GM19023 (cell line): ENCODE measurements around the gene THOC7.

Experiments
- ATAC-seq: cut with Tn5 transposase; IDR thresholded peaks from one replicate; pipeline ENCODE4 v1.9.1; 2021; ENCODE audit warnings: mild to moderate bottlenecking, moderate library complexity; ENCODE audit not compliant: unreplicated experiment

THOC7 gene

DNA sequence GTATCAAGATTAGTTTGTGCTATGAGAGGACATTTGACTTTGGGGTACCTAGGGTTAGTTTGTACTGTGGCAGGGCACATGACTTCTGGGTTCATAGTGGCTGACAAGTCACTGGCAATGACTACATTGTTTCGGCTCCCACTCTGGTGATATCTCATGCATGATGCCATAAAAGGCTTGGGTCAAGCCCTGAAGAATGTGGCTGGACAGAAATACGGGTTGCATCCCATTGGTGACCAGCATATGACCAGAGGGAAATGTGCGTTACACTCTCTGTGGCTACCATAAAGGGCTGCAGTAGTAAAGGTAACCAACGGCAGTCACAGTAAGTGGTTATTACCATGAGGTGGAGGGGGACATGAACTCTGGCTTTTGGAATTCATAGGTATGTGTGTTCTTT, 18.4 kb downstream of the THOC7 start:
- no peak for ATAC-seq

DNA sequence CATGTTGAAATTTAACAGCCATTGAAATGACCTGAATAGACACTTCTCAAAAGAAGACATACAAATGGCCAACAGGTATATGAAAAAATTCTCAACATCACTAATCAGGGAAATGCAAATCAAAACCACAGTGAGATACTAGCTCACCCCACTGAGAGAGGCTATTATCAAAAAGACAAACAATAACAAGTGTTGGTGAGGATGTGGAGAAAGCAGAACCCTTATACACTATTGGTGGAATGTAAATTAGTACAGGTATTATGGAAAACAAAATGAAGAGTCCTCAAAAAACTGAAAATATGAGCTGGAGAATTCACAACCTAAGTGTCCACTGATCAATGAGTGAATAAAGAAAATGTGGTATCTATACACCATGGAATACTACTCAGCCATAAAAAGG, 21.5 kb downstream of the THOC7 start:
- ATAC-seq, result no peak

DNA sequence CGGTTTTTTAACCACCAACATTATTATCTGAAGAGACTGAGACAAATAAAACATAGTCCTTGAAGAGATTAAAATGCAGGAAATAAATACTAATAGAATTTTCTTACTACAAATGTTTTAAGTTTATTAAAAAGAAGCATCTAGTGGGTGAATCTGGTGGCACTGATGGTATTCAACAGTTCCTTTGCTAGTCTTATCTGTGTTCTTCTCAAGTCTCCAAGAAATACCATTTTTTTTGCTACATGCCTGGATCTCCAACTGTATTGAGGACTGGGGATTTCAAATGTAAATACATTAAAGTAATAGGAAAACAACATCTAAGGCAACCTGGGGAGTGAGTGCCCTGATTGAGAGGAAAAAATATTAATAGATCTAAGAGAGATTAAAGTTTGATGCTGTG, 21.9 kb downstream of the THOC7 start:
- ATAC-seq, result no peak

DNA sequence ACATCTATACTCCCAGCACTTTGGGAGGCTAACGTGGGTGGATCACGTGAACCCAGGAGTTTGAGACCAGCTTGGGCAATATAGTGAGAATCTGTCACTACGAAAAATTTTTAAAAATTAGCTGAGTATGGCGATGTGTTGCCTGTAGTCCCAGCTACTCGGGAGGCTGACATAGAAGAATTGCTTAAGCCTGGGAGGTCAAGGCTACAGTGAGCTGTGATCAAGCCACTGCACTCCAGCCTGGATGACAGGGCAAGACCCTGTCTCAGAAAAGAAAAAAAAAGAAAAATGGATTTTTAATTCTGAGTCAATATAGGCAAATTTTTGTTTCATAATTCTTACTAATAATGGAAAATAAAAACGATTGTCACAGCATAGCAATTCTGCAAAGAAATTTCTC, 31.2 kb downstream of the THOC7 start:
- ATAC-seq, result no peak

DNA sequence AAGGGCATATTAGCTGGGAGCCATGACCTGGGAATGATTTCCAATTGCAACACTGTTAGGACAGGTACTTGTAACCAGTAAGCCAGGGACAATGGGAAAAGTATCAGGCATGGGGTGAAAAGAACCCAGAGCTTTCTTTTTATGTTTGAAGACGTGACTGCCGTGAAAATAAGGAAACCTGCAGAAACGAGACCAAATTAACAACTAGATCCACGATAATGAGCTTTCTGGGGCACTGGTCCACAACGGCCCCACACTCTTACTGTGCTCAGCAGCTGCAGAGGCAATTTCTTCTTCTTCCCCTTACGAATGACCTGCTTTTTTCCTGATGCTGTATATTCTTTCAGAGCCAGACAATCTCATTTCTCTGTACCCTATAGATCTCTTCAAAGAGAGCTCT, 33.1 kb downstream of the THOC7 start:
- no peak for ATAC-seq

DNA sequence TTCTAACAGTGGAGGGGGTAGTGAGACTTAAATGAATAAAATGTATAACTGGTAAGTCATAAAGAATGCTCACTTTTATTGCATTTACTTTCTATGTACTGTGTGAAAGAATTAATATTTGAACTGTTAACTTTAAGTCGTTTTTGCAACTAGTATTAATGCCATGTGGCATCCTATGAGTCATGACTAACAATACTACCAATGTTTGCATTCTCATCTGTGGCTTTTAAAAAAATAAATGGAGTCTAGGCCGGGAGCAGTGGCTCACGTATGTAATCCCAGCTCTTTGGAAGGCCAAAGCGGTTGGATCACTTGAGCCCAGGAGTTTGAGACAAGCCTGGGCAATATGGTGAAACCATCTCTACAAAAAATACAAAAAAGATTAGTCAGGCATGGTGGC, 39.3 kb downstream of the THOC7 start:
- ATAC-seq, result no peak

DNA sequence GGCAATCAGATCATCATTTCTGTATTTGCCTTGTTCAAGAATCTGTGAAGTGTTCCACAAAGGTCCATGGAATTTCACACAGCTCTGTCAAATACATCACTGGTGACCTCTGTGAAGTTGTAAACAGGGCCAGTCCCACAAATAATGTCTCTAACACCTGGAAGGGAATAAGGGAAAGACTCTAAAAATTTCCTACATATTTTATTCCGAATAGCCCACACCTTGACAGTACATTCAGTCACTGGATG, 44.5 kb downstream of the THOC7 start, which contains the start of gene C3orf49:
TSS of gene C3orf49 (plus strand) at position 149 of the 248 bp plus-strand sequence. CDS start 173 bp downstream, outside the sequence.
- ATAC-seq, result no peak

DNA sequence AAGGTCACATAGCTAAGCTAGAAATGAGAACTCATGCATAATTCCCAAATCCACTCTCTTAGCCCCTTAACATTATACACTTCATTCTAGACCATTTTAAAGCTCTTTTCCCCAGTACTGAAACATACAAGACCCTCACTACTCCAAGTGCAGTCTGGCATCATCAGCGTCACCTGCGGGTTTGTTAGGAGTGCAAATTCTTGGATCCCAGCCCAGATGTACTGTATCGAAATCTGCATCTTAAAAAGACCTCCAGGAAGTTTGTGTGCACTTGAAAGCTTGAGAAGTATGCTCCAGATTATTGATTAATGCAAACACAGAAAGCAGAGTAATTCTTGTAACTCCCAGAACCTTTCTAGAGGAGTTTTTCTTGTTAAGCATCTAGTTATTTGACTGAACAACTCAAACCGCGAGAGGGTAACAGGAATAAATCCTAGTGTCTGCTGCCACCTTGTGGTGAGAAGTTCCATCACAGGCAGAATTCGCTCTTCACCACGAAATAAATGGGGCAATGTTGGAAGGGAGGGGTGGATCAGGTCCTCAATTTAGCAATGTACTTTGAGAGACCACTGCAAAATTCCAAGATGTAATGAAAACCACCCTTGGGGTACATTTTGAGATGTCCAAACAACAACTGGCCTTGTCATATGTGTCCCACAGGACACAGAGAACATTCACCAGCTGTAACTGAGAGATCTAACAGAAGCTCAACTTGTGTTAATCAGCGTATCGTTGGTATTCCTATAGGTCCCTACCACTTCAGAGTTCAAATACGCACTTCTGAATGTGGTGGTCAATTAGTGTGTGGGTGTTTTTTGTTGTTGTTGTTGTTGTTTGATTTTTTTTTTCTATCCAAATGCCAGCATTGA, 45.1 kb downstream of the THOC7 start:
- peak; percentile 92 for ATAC-seq

DNA sequence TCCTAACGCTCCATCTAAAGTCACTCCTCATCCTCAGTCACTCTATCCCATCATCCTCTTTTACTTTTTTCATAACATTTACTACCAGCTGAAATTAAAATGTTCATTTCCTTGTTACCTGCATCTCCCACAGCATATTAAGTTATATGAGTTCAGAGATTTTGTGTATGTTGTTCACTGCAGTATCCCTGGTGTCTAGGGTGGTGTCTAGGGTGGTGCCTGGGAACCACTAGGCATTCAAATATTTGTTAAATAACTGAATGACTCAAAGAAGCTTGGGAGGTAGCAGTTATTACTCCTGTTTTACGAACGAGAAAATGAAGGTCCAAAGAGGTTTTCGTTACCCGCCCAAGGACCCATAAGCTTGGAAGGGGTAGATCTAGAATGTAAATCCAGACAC, 46.4 kb downstream of the THOC7 start:
- ATAC-seq, result no peak

DNA sequence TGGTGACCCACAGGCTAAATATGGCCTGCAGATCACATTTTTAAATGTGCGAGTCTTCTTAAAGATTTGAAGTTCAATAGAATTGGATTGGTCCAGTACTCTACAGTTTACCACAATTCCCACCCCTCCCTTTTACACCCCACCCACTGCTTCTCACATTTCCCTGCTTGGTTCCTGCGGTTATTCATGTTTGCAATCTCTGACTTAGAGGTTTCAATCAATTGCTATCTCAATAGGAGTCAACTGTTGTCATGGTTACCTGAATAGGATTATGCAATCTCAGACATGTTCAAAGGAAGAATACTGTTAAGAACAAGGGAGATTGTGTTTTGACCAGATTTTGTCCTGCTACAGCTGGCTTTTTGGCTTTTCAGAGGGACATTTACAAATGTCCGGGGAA, 49.4 kb downstream of the THOC7 start:
- ATAC-seq, result no peak

DNA sequence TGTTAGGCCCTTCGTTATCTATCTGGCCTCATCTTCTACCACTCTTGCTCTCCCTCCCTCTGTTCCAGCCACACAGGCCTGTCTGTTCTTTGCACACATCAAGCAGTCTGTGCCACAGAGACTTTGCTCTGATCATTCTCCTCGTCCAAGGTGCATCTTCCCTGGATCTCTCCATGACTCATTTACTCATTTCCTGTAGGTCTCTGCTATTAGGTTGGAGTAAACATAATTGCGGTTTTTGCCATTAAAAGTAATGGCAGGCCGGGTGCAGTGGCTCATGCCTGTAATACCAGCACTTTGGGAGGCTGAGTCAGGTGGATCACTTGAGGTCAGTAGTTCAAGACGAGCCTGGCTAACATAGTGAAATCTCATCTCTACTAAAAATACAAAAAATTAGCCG, 54.0 kb downstream of the THOC7 start:
- no peak for ATAC-seq

DNA sequence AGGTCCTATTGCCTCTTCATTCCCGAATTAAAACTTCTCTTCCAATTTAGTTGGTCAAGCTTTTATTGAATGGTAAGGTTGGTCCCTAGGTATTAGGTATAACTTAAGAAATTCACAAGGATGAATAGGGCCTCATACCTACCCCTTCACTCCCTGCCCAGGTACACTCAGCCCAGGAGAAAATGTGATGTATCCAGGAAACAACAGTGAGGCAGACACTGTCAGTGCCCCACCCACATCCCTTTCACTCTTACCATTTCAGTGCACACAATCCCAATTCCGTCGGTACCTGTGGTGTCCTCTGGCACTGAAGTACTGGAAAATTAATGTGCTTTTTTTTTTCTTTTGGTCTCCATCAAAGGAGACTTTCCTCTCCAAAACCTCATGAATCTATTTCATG, 55.0 kb downstream of the THOC7 start:
- no peak for ATAC-seq

DNA sequence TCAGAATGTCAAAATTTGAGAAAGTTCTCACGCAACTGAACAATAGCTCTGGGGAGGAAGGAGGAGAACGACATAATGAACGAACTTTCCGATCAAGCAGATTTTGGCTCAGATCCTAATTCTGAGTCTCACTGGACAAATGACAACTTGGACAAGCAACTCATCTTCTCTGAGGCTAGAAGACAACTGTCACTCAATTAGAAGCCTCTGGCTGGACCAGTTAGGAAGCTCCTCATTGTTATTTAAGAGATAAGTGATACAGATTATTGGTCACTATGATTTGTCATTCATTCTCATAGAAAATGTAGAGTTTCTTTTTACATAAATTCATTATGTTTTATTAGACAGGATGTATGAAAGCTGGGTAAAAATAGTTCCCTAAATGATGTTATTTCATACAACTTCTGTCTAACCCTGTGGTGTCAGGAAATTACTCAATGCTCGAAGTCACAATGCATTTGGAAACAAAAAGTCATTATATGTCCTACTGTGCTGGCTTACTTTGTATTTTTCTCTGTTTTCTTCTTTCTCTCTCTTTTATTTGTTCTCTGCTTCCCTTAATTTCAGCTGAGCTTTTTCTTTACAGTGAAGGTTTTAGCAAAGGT, 55.5 kb downstream of the THOC7 start:
- ATAC-seq, result no peak

DNA sequence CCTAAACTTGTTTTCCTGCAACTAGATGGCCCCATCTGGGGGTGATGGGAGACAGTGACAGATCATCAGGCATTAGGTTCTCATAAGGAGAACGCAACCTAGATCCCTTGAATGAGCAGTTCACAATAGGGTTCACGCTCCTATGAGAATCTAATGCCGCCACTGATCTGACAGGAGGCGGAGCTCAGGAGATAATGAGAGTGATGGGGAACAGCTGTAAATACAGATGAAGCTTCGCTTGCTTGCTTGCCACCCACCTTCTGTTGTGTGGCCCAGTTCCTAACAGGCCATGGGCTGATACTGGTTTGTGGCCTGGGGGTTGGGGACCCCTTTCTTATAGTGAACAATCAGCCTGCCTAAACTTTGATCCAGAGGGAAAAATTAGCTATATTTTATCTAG, 59.7 kb downstream of the THOC7 start:
- no peak for ATAC-seq

DNA sequence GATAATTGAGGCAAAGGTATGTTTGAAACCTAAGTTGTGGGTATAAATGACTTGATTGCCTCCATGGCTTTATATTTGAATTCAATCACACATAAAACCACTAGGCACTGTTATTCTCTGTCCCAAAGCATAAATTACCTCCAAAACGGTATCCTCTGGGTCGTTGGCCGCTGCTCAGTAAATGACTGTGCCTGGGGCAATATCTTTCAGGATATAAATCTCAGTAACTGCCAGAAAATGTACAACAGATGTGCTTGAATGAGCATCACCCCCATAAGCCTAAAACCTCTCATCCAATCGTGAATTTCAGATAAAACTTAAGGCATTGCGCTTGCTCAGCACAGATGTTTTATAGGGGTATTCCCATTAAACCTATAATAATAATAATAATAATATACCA, 63.5 kb downstream of the THOC7 start:
- no peak for ATAC-seq

DNA sequence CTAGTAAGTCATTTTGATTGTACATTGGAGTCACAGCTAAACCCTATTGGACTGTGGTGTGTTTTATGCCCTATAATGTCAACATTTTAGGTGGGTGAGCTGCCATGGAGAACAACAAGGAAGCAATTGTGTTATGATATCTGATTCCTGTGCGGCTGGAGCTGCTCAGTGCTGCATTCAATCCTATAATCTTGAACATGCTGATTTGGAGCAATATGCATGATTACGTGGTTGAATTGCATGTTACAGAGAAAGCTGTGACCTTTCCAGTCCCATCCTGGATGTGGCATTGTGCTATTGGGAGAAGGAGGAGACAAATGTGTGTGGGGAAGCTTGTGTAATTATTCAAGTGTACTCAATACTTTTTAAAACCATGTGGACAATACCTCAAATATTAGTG, 64.7 kb downstream of the THOC7 start:
- no peak for ATAC-seq

DNA sequence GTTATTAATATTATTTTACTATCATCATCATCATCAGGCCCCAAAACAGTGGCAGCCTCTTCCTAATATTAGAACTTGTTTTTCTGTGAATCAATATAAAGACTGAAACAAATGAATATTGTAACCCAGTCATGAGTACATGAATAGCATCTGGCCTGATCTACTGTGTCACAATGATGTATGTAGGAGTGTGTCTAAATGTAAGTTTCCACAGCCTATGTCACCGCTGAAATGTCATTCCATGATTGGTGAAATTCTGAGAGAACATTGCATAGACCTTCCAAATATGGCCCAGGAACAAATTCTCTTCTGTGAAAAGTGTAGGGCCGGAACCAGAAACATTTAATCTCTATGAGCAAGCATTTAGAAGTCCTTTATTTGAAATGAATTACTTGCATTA, 65.1 kb downstream of the THOC7 start:
- ATAC-seq, result no peak

DNA sequence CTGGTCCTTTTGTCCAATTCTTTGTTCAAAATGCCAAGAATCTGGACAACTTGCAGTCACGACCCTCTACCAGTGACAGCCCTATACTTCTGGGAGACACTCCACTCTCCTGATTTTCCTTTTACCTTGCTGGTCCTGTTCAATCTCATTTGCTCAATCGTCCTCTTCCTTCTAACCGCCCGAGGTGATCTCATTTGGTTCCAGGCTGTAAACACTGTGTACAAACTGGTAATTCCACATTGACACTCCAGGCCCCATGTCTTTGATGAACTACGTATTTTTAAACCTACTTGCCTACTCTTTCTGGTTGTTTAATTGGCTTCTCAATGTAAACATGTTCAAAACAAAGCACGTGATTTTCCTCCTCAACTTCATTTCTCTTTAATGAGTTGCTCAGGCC, 68.2 kb downstream of the THOC7 start:
- ATAC-seq, result no peak

DNA sequence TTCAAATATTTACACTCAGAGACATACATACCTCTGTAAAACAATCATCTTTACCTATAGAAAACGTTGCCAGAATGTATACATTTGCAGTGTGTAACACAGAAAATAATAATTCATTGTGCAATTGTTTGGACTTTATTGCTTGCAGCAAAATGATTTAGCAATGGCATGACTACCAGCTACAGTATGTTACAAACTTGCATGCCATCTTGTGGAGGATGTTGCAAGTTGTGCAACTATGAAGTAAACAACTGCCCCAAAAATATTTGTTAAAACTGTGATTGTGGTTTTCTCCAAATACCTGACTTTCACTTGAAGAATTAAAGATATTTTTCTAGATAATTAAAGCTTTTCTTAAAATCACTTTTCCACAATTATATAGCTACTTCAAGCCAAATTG, 71.6 kb downstream of the THOC7 start:
- ATAC-seq, result no peak
